Left ventricle myocardium inferior (tissue), 1 donor: Measurements from ENCODE around the gene PDCD5. TPM values are rescaled to one million over a fixed set of nuclear protein-coding genes. Genes with fewer than 3 reads are reported as not detected.
"Not testable (repeated sequence)": the region's sequence is repeated elsewhere in the genome, so short reads cannot be mapped to it uniquely, and the experiment has no call there.

ENCODE experiments used
- DNase-seq: peaks from one replicate; pipeline ENCODE4 v3.0.0-alpha.2; 2020
- H3K27ac ChIP-seq: fragments of 200-600 bp; replicated peaks from 2 replicates; pipeline ENCODE4 v1.8.0; 2021
- H3K27me3 ChIP-seq: fragments of 200-600 bp; 2 replicates; pipeline ENCODE4 v1.8.0; 2021; ENCODE audit warnings: low read depth
- H3K36me3 ChIP-seq: fragments of 200-600 bp; 2 replicates; pipeline ENCODE4 v1.8.0; 2021
- H3K4me1 ChIP-seq: fragments of 200-600 bp; 2 replicates; pipeline ENCODE4 v1.8.0; 2021
- H3K4me3 ChIP-seq: fragments of 200-600 bp; 2 replicates; pipeline ENCODE4 v1.8.0; 2021; ENCODE audit warnings: mild to moderate bottlenecking, moderate library complexity
- H3K9me3 ChIP-seq: fragments of 200-600 bp; replicated peaks from 2 replicates; pipeline ENCODE4 v1.8.0; 2021
- intact Hi-C: fragments of 100-400 bp; cut with micrococcal nuclease; formaldehyde crosslinking; loops from one replicate; pipeline ENCODE4 v1.11.0; 2022
- total RNA-seq: library from RNA; stranded (reverse); fragmentation: NEBNext Ultra II Directional; extraction: Animal tissue kit (Norgen Biotek cat#: 25700); gene quantifications from one replicate; pipeline ENCODE4 v1.2.1, GENCODE V29; 2021
- TF ChIP-seq, protein P1 (sequence below): fragments of 200-600 bp; IDR thresholded peaks from 2 replicates; pipeline ENCODE4 v1.8.0; 2021; ENCODE audit warnings: antibody characterized with exemption, mild to moderate bottlenecking, borderline replicate concordance
- donor health status: DM: no; HTN: yes; CAD: no; lungs with severe emphysema.

Gene PDCD5
- total RNA-seq, 1 donor from 2014 or later = 110 TPM

DNA sequence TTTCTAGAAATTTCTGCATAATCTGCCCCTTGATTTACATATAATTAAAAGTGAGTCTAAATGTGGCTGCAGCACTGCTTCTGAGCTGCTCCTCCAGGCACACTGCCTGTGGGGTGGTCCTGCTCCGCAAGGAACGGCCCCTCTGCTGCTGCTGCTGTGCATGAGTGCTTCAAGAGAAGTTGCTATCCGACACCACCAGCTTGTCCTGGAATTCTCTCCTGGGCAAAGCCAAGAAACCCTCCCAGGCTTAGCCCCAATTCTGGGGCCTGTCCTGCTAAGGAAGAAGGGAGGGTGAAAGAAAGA lies 7.5 kb upstream of the PDCD5 start:
- intact Hi-C loops = no loop called here

DNA sequence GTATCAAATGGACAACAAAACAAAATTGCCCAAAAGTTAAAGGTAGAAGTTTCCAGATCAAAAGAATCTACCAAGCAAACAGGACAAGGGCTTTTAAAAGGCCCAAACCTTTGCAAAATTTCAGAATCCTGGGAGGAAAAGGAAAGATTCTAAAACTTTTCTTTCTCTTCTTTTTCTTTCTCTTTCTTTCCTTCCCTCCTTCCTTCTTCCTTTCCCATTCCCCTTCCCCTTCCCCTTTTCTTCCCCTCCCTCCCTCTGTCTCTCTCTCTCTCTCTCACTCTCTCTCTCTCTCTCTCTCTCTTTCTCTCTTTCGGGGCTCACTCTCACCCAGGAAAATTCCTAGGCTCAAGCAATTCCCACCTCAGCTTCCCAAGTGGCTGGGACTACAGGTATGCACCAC lies 4.2 kb upstream of the PDCD5 start:
- intact Hi-C loops = no loop called here
- no peaks in the 10 kb centered on the region for H3K36me3 ChIP-seq
- TF ChIP-seq, protein P1, sequence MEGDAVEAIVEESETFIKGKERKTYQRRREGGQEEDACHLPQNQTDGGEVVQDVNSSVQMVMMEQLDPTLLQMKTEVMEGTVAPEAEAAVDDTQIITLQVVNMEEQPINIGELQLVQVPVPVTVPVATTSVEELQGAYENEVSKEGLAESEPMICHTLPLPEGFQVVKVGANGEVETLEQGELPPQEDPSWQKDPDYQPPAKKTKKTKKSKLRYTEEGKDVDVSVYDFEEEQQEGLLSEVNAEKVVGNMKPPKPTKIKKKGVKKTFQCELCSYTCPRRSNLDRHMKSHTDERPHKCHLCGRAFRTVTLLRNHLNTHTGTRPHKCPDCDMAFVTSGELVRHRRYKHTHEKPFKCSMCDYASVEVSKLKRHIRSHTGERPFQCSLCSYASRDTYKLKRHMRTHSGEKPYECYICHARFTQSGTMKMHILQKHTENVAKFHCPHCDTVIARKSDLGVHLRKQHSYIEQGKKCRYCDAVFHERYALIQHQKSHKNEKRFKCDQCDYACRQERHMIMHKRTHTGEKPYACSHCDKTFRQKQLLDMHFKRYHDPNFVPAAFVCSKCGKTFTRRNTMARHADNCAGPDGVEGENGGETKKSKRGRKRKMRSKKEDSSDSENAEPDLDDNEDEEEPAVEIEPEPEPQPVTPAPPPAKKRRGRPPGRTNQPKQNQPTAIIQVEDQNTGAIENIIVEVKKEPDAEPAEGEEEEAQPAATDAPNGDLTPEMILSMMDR = no peak

More for the DNA sequence above, 7.5 kb upstream of the PDCD5 start:
- TF ChIP-seq, protein P1 = no peak
- no peaks in the 10 kb centered on the region for H3K4me1 ChIP-seq
- no peak for DNase-seq
- no peak overlapping the region for H3K27ac ChIP-seq
- no peaks in the 10 kb centered on the region for H3K9me3 ChIP-seq
- no peak overlapping the region for H3K4me3 ChIP-seq
- peaks cover 43% of the 10 kb centered on the region for H3K27me3 ChIP-seq
- no peaks in the 10 kb centered on the region for H3K36me3 ChIP-seq

DNA sequence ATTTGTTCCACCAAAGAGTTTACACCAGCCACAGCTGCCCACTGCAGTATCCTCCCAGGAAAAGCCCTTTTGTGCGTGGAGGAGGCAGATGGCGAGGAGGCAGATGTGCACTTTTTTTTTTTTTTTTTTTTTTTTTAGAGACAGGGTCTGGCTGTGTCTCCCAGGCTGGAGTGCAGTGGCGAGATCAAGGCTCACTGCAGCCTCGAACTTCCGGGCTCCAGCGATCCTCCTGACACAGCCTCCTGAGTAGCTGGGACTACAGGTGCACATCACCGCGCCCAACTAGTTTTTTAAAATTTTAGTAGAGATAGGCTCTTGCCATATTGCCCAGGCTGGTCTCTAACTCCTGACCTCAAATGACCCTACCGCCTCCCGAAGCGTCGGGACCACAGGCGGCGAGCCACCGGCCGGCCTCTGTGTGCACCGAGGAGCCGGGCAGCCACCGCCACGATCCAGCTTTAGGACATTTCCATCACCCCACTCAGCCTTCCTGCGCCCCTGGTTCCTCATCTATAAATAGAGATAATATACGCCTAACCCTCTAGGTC lies 563 bp upstream of the PDCD5 start:
- DNase-seq = peak; percentile 26
- Histone ChIP-seq H3K9me3 (no peaks in the 10 kb centered on the region), H3K27ac (peak overlapping the region; percentile 90), H3K4me3 (peak overlapping the region; percentile 81), H3K27me3 (no peaks in the 10 kb centered on the region), H3K36me3 (peaks cover 24% of the 10 kb centered on the region), H3K4me1 (peaks cover 25% of the 10 kb centered on the region)
- intact Hi-C loops = no loop called here
- TF ChIP-seq, protein P1 = no peak

More for the DNA sequence above, 4.2 kb upstream of the PDCD5 start:
- no peak overlapping the region for H3K27ac ChIP-seq
- no peaks in the 10 kb centered on the region for H3K9me3 ChIP-seq
- no peak for DNase-seq
- H3K27me3 ChIP-seq = peaks cover 10% of the 10 kb centered on the region
- H3K4me3 ChIP-seq = no peak overlapping the region
- peaks cover 13% of the 10 kb centered on the region for H3K4me1 ChIP-seq

DNA sequence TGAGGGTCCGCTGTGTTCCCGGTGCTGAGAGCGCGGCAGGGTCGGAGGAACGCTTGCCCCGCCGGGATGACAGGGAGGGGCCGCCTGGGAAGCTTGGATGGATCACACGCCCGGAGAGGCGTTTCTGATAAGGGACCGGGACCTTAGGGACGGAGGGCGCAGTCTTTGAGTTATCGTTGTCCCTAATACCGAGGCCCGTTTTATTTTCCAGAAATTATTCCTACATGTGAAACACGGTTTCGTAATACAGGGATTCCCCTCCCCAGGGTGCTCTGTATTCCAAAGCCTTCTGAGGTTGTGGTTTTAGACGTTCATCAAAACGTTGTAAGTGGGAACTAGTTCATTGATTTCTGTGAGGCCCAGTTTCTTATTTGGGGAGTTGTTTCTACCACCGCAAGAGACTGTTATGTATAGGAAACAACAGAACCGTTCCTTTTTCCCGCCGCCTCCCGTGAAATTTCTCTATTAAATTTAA lies 752 bp downstream of the PDCD5 start:
- no peaks in the 10 kb centered on the region for H3K9me3 ChIP-seq
- H3K27me3 ChIP-seq = no peaks in the 10 kb centered on the region
- peak overlapping the region; percentile 81 for H3K4me3 ChIP-seq
- H3K4me1 ChIP-seq = peaks cover 25% of the 10 kb centered on the region
- intact Hi-C loops = no loop called here
- peak overlapping the region; percentile 90 for H3K27ac ChIP-seq
- H3K36me3 ChIP-seq = peaks cover 37% of the 10 kb centered on the region
- DNase-seq = peak; percentile 27
- TF ChIP-seq, protein P1 = no peak

DNA sequence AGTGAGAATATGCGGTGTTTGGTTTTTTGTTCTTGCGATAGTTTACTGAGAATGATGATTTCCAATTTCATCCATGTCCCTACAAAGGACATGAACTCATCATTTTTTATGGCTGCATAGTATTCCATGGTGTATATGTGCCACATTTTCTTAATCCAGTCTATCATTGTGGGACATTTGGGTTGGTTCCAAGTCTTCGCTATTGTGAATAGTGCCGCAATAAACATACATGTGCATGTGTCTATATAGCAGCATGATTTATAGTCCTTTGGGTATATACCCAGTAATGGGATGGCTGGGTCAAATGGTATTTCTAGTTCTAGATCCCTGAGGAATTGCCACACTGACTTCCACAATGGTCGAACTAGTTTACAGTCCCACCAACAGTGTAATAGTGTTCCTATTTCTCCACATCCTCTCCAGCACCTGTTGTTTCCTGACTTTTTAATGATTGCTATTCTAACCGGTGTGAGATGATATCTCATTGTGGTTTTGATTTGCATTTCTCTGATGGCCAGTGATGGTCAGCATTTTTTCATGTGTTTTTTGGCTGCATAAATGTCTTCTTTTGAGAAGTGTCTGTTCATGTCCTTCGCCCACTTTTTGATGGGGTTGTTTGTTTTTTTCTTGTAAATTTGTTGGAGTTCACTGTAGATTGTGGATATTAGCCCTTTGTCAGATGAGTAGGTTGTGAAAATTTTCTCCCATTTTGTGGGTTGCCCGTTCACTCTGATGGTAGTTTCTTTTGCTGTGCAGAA lies 6.9 kb downstream of the PDCD5 start:
- intact Hi-C loops, H3K4me1 ChIP-seq, H3K27me3 ChIP-seq, H3K27ac ChIP-seq, H3K4me3 ChIP-seq, H3K9me3 ChIP-seq, DNase-seq: not testable (repeated sequence)
- H3K36me3 ChIP-seq = peaks cover 52% of the 10 kb centered on the region

DNA sequence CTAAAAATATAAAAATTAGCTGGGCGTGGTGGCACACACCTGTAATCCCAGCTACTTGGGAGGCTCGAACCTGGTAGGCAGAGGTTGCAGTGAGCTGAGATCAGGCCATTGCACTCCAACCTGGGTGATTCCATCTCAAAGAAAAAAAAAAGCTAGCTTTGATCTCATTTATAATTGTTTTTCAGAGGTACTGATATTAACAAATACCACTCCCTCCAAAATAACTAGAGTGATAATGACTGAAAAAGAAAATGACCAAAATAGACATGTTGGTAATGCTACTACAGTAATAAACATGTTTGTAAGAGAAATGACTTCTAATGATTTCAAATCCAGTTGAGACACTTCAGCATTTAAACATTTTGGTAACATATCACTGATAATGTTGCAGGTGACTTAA lies 13.0 kb downstream of the PDCD5 start:
- no peaks in the 10 kb centered on the region for H3K4me1 ChIP-seq
- no peaks in the 10 kb centered on the region for H3K27me3 ChIP-seq
- TF ChIP-seq, protein P1 = no peak
- intact Hi-C loops = no loop called here
- no peaks in the 10 kb centered on the region for H3K9me3 ChIP-seq
- DNase-seq = no peak
- H3K27ac ChIP-seq = no peak overlapping the region
- H3K4me3 ChIP-seq = no peak overlapping the region
- peaks cover 68% of the 10 kb centered on the region for H3K36me3 ChIP-seq
